SU-DHL-6 (cell line): ENCODE measurements around the gene MYO15A.

Experiments used
- H2AFZ ChIP-seq: fragments of 200-600 bp; sonication (generic); 2 replicates; pipeline ENCODE4 v1.6.1; 2014; ENCODE audit warnings: low read depth, mild to moderate bottlenecking, moderate library complexity, mixed read lengths, antibody characterized with exemption, low read length; ENCODE audit not compliant: severe bottlenecking
- H3F3A ChIP-seq: fragments of 200-600 bp; shearing (Covaris generic); 2 replicates; pipeline ENCODE4 v1.6.0; 2016; ENCODE audit warnings: antibody characterized with exemption, mild to moderate bottlenecking; ENCODE audit not compliant: insufficient read depth
- H3K27ac ChIP-seq: fragments of 200-600 bp; sonication (generic); 2 replicates; pipeline ENCODE4 v1.5.1; 2016; ENCODE audit warnings: low read depth, mild to moderate bottlenecking, low read length, moderate library complexity, mixed read lengths
- H3K27me3 ChIP-seq: fragments of 200-600 bp; sonication (generic), shearing (Covaris generic); 2 replicates; pipeline ENCODE4 v1.6.0; 2014; ENCODE audit warnings: mild to moderate bottlenecking, low read length
- H3K36me3 ChIP-seq: fragments of 200-600 bp; sonication (generic); 2 replicates; pipeline ENCODE4 v1.6.1; 2014; ENCODE audit warnings: mild to moderate bottlenecking, low read length, mixed read lengths
- H3K4me2 ChIP-seq: fragments of 300-600, 200-600 bp; shearing (Covaris generic), sonication (generic); 2 replicates; pipeline ENCODE4 v1.6.0; 2014; ENCODE audit warnings: low read length, low read depth, mild to moderate bottlenecking; ENCODE audit not compliant: poor library complexity, severe bottlenecking
- H3K4me3 ChIP-seq: fragments of 200-600 bp; sonication (generic); 2 replicates; pipeline ENCODE4 v1.5.1; 2014; ENCODE audit warnings: antibody characterized with exemption, low read length, mild to moderate bottlenecking, mixed read lengths; ENCODE audit not compliant: insufficient read depth, poor library complexity, severe bottlenecking
- H3K79me2 ChIP-seq: fragments of 200-600 bp; sonication (generic); 2 replicates; pipeline ENCODE4 v1.6.1; 2014; ENCODE audit warnings: mild to moderate bottlenecking, low read length, moderate library complexity; ENCODE audit not compliant: insufficient read depth
- H3K9ac ChIP-seq: fragments of 200-600 bp; sonication (generic); 2 replicates; pipeline ENCODE4 v1.7.0; 2014; ENCODE audit warnings: mild to moderate bottlenecking, low read length
- H3K9me2 ChIP-seq: fragments of 200-600 bp; sonication (generic); replicated peaks from 2 replicates; pipeline ENCODE4 v1.6.1; 2014; ENCODE audit warnings: low read length; ENCODE audit not compliant: insufficient read depth
- H3K9me3 ChIP-seq: fragments of 200-600 bp; sonication (generic); 2 replicates; pipeline ENCODE4 v1.6.1; 2014; ENCODE audit warnings: low read length, mixed read lengths; ENCODE audit not compliant: insufficient read depth
- H4K20me1 ChIP-seq: fragments of 200-600 bp; sonication (generic); 2 replicates; pipeline ENCODE4 v1.6.1; 2014; ENCODE audit warnings: low read depth, mild to moderate bottlenecking, antibody characterized with exemption, low read length, moderate library complexity, mixed read lengths
- EZH2phosphoT487 ChIP-seq: fragments of 200-600 bp; sonication (generic), shearing (Covaris generic); conservative IDR thresholded peaks from 2 replicates; pipeline ENCODE4 v1.6.1; 2018; ENCODE audit warnings: mild to moderate bottlenecking, antibody characterized with exemption, low read length, moderate library complexity, mixed read lengths
- TF ChIP-seq, protein P1 (sequence below): fragments of 200-600 bp; sonication (generic); IDR thresholded peaks from one replicate; pipeline ENCODE4 v1.5.1; 2017; ENCODE audit warnings: antibody characterized with exemption, mild to moderate bottlenecking, low read length, moderate library complexity; ENCODE audit not compliant: insufficient read depth, poor library complexity, severe bottlenecking

Gene MYO15A

GRCh38 chr17:18084256-18084655, 24.3 kb upstream of the MYO15A start:
- H3K4me3 ChIP-seq: no peak overlapping the region
- no peak for TF ChIP-seq EZH2phosphoT487
- TF ChIP-seq, protein P1, sequence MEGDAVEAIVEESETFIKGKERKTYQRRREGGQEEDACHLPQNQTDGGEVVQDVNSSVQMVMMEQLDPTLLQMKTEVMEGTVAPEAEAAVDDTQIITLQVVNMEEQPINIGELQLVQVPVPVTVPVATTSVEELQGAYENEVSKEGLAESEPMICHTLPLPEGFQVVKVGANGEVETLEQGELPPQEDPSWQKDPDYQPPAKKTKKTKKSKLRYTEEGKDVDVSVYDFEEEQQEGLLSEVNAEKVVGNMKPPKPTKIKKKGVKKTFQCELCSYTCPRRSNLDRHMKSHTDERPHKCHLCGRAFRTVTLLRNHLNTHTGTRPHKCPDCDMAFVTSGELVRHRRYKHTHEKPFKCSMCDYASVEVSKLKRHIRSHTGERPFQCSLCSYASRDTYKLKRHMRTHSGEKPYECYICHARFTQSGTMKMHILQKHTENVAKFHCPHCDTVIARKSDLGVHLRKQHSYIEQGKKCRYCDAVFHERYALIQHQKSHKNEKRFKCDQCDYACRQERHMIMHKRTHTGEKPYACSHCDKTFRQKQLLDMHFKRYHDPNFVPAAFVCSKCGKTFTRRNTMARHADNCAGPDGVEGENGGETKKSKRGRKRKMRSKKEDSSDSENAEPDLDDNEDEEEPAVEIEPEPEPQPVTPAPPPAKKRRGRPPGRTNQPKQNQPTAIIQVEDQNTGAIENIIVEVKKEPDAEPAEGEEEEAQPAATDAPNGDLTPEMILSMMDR: no peak
- no peak overlapping the region for H2AFZ ChIP-seq
- H3K27me3 ChIP-seq: no peaks in the 10 kb centered on the region
- no peak overlapping the region for H3K4me2 ChIP-seq
- no peaks in the 10 kb centered on the region for H3F3A ChIP-seq
- no peaks in the 10 kb centered on the region for H3K9me3 ChIP-seq
- no peaks in the 10 kb centered on the region for H3K9me2 ChIP-seq
- no peaks in the 10 kb centered on the region for H4K20me1 ChIP-seq
- H3K27ac ChIP-seq: no peak overlapping the region
- no peaks in the 10 kb centered on the region for H3K36me3 ChIP-seq
- peaks cover 14% of the 10 kb centered on the region for H3K79me2 ChIP-seq
- H3K9ac ChIP-seq: no peak overlapping the region

GRCh38 chr17:18087610-18088491, 20.7 kb upstream of the MYO15A start, which contains the start of gene DRG2:
DRG2 (plus strand) TSS chr17:18087948; CDS start chr17:18088024, 76 bp downstream.
- H3K9me2 ChIP-seq: no peaks in the 10 kb centered on the region
- H3K79me2 ChIP-seq: peaks cover 27% of the 10 kb centered on the region
- H2AFZ ChIP-seq: peak within 1 kb of the TSS; percentile 98
- H3K9me3 ChIP-seq: no peaks in the 10 kb centered on the region
- peak within 1 kb of the TSS; percentile 34; the same call in 1 of the 2 replicates for H3K27ac ChIP-seq
- H3K36me3 ChIP-seq: 0 out of 2 replicates have a peak, but pooled peaks cover 3% of the 10 kb centered on the region
- H3K27me3 ChIP-seq: no peaks in the 10 kb centered on the region
- no peaks in the 10 kb centered on the region for H3F3A ChIP-seq
- H4K20me1 ChIP-seq: no peaks in the 10 kb centered on the region
- peak within 1 kb of the TSS; percentile 73 for H3K4me2 ChIP-seq
- peak within 1 kb of the TSS; percentile 92 for H3K4me3 ChIP-seq
- TF ChIP-seq, protein P1: no peak
- no peak for TF ChIP-seq EZH2phosphoT487
- peak within 1 kb of the TSS; percentile 94 for H3K9ac ChIP-seq

GRCh38 chr17:18089613-18090012, 18.9 kb upstream of the MYO15A start:
- Histone ChIP-seq H3K9me3 (no peaks in the 10 kb centered on the region), H3F3A (no peaks in the 10 kb centered on the region), H3K4me3 (no peak overlapping the region), H3K27ac (no peak overlapping the region), H2AFZ (no peak overlapping the region), H3K9me2 (no peaks in the 10 kb centered on the region), H3K27me3 (no peaks in the 10 kb centered on the region), H3K9ac (no peak overlapping the region), H3K4me2 (peak overlapping the region; percentile 73), H3K36me3 (0 out of 2 replicates have a peak, but pooled peaks cover 3% of the 10 kb centered on the region), H3K79me2 (peaks cover 27% of the 10 kb centered on the region), H4K20me1 (no peaks in the 10 kb centered on the region)
- TF ChIP-seq, protein P1: no peak
- TF ChIP-seq EZH2phosphoT487: no peak
